LNCAP (cell line): ENCODE results near the gene CCDC50.

Source experiments
- CTCF ChIP-seq: fragments of 450-650 bp; IDR thresholded peaks from 2 replicates; pipeline ENCODE4 v1.5.1; 2017; ENCODE audit warnings: mild to moderate bottlenecking

CCDC50 gene

GRCh38 chr3:191369616-191370010 lies 40.4 kb downstream of the CCDC50 start:
- no peak for TF ChIP-seq CTCF

GRCh38 chr3:191372122-191372521 lies 42.9 kb downstream of the CCDC50 start:
- no peak for TF ChIP-seq CTCF

GRCh38 chr3:191373327-191373726 lies 44.1 kb downstream of the CCDC50 start:
- TF ChIP-seq CTCF: no peak

GRCh38 chr3:191376516-191377141 lies 47.4 kb downstream of the CCDC50 start:
- no peak for TF ChIP-seq CTCF

GRCh38 chr3:191378142-191378812 lies 49.1 kb downstream of the CCDC50 start:
- TF ChIP-seq CTCF: no peak

- TF ChIP-seq CTCF: no peak
These were observed 50.3 kb downstream of the CCDC50 start for GRCh38 chr3:191379446-191379845.

- TF ChIP-seq CTCF: no peak
These were observed 50.8 kb downstream of the CCDC50 start for GRCh38 chr3:191380001-191380400.
